HCT116 (cell line): ENCODE results near the gene HOXD1.

Experiments used
- TF ChIP-seq, protein P1 (sequence below): IDR thresholded peaks from 2 replicates; pipeline ENCODE4 v1.6.1; 2012
- TF ChIP-seq, protein P2 (sequence below), 3 experiments: fragments of 200-600 bp in 1 of 3; sonication (generic) in 1 of 3; IDR thresholded peaks in 2 of 3; conservative IDR thresholded peaks in 1 of 3; 2 replicates each; pipeline ENCODE4 v1.5.1; 2012 to 2017; ENCODE audit warnings: low read depth in 2 of 3, low read length in 2 of 3, antibody characterized with exemption in 1 of 3, borderline replicate concordance in 1 of 3, control low read depth in 1 of 3, mild to moderate bottlenecking in 1 of 3, mixed read lengths in 1 of 3, mixed run types in 1 of 3, moderate library complexity in 1 of 3; ENCODE audit not compliant: insufficient read depth in 1 of 3

GRCh38 chr2:176156301-176156806 is 32.1 kb upstream of the HOXD1 start:
- TF ChIP-seq, protein P1, sequence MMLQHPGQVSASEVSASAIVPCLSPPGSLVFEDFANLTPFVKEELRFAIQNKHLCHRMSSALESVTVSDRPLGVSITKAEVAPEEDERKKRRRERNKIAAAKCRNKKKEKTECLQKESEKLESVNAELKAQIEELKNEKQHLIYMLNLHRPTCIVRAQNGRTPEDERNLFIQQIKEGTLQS, result no peak
- TF ChIP-seq, protein P2, sequence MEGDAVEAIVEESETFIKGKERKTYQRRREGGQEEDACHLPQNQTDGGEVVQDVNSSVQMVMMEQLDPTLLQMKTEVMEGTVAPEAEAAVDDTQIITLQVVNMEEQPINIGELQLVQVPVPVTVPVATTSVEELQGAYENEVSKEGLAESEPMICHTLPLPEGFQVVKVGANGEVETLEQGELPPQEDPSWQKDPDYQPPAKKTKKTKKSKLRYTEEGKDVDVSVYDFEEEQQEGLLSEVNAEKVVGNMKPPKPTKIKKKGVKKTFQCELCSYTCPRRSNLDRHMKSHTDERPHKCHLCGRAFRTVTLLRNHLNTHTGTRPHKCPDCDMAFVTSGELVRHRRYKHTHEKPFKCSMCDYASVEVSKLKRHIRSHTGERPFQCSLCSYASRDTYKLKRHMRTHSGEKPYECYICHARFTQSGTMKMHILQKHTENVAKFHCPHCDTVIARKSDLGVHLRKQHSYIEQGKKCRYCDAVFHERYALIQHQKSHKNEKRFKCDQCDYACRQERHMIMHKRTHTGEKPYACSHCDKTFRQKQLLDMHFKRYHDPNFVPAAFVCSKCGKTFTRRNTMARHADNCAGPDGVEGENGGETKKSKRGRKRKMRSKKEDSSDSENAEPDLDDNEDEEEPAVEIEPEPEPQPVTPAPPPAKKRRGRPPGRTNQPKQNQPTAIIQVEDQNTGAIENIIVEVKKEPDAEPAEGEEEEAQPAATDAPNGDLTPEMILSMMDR (IDR thresholded peaks at IDR 0.05 in 2 of 3, conservative IDR thresholded peaks at IDR 0.05 in 1 of 3; ENCODE audit: borderline replicate concordance in 1 of 3, insufficient read depth in 1 of 3, low read depth in 2 of 3, low read length in 2 of 3), result no peak
